Stimulated activated memory B cell treated with anti-CD40 and anti-IgM and Interleukin-4, amounts not matched to agents 10 μg/mL and 1 μg/mL and 100 μg/mL, for 72 hours (primary cell): Measurements from ENCODE around the gene CEP192.
A peak's percentile ranks its signal among the peaks of the same experiment; 100 is the strongest.

ENCODE experiments used
- ATAC-seq: fragments of 150-1000 bp; cut with Tn5 transposase; 2 replicates; pipeline ENCODE4 v1.10.0; 2021
- H3K27ac Mint-ChIP-seq: one replicate; pipeline ENCODE4 v1.8.0; 2022; ENCODE audit warnings: mild to moderate bottlenecking, mixed read lengths
- H3K27me3 Mint-ChIP-seq: one replicate; pipeline ENCODE4 v1.8.0; 2022; ENCODE audit warnings: mixed read lengths
- H3K36me3 Mint-ChIP-seq: one replicate; pipeline ENCODE4 v1.8.0; 2022; ENCODE audit warnings: mixed read lengths
- H3K4me1 Mint-ChIP-seq: one replicate; pipeline ENCODE4 v1.8.0; 2022; ENCODE audit warnings: mixed read lengths
- H3K4me3 Mint-ChIP-seq: one replicate; pipeline ENCODE4 v1.8.0; 2022; ENCODE audit warnings: mild to moderate bottlenecking, moderate library complexity, mixed read lengths
- H3K9me3 Mint-ChIP-seq: one replicate; pipeline ENCODE4 v1.8.0; 2022; ENCODE audit warnings: mixed read lengths

CEP192 gene

GRCh38 chr18:13131283-13131682 lies 140.1 kb downstream of the CEP192 start:
- Mint-ChIP-seq H3K4me3 (no peak overlapping the region), H3K9me3 (no peaks in the 10 kb centered on the region), H3K27me3 (no peaks in the 10 kb centered on the region), H3K4me1 (peaks cover 11% of the 10 kb centered on the region), H3K36me3 (peaks cover 9% of the 10 kb centered on the region), H3K27ac (no peak overlapping the region)
- ATAC-seq = no peak

GRCh38 chr18:13134551-13135401 lies 143.6 kb downstream of the CEP192 start:
- no peak overlapping the region for H3K27ac Mint-ChIP-seq
- no peaks in the 10 kb centered on the region for H3K36me3 Mint-ChIP-seq
- ATAC-seq = no peak
- H3K4me1 Mint-ChIP-seq = peaks cover 29% of the 10 kb centered on the region
- H3K9me3 Mint-ChIP-seq = no peaks in the 10 kb centered on the region
- H3K27me3 Mint-ChIP-seq = no peaks in the 10 kb centered on the region
- H3K4me3 Mint-ChIP-seq = no peak overlapping the region

DNA sequence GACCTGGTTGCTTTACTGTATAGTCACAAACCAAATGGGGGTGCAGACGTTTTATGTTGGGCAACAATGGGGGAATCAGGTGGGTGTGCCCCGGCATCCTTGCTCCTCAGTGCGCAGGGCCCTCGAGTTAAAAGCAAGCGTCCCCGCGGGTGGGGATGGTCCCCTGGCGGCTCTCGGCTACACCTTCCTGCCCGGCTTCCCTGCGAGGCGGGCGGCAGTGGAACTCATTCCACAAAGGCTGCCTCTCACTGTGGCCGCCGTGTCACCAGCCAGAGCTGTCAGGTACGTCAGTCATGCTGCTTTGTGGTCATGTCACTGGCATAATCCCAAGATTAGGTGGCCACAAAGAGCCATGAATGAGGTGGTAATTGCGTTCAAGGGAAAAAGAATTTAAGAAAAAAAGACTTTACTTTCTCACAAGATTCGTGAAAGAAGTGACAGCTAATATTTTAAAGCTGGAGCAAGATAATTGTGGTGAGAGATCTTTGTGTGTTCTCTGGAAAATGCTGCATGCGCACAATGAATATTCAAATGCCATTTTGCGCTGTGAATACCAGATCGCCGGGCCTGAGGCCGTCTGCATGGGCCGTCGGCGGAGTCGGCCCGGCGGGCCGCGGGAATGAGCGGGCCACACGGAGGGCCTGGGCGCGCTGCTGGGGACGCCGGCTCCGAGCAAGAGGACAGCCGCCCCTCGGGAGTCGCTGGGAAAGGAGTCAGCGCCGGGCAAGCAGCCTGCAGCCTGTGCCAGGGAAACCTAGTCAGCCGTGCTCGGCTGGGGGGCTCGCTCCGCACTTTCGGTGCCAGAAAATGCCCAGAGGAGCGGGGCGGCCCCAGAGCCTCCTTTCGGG lies 145.1 kb downstream of the CEP192 start:
- Mint-ChIP-seq H3K27ac (peak overlapping the region; percentile 96), H3K9me3 (no peaks in the 10 kb centered on the region), H3K36me3 (no peaks in the 10 kb centered on the region), H3K27me3 (no peaks in the 10 kb centered on the region), H3K4me1 (peaks cover 29% of the 10 kb centered on the region), H3K4me3 (peak overlapping the region; percentile 95)
- no peak for ATAC-seq

GRCh38 chr18:13136904-13137669 lies 145.9 kb downstream of the CEP192 start:
- H3K36me3 Mint-ChIP-seq = no peaks in the 10 kb centered on the region
- H3K4me3 Mint-ChIP-seq = peak overlapping the region; percentile 95
- ATAC-seq = peak; percentile 67
- no peaks in the 10 kb centered on the region for H3K27me3 Mint-ChIP-seq
- peaks cover 29% of the 10 kb centered on the region for H3K4me1 Mint-ChIP-seq
- peak overlapping the region; percentile 96 for H3K27ac Mint-ChIP-seq
- no peaks in the 10 kb centered on the region for H3K9me3 Mint-ChIP-seq

- no peaks in the 10 kb centered on the region for H3K27me3 Mint-ChIP-seq
- H3K4me3 Mint-ChIP-seq = peak overlapping the region; percentile 95
- ATAC-seq = peak; percentile 94
- H3K9me3 Mint-ChIP-seq = no peaks in the 10 kb centered on the region
- peak overlapping the region; percentile 96 for H3K27ac Mint-ChIP-seq
- H3K36me3 Mint-ChIP-seq = no peaks in the 10 kb centered on the region
- H3K4me1 Mint-ChIP-seq = peaks cover 29% of the 10 kb centered on the region
Measured at GRCh38 chr18:13137670-13138419, 146.7 kb downstream of the CEP192 start.

DNA sequence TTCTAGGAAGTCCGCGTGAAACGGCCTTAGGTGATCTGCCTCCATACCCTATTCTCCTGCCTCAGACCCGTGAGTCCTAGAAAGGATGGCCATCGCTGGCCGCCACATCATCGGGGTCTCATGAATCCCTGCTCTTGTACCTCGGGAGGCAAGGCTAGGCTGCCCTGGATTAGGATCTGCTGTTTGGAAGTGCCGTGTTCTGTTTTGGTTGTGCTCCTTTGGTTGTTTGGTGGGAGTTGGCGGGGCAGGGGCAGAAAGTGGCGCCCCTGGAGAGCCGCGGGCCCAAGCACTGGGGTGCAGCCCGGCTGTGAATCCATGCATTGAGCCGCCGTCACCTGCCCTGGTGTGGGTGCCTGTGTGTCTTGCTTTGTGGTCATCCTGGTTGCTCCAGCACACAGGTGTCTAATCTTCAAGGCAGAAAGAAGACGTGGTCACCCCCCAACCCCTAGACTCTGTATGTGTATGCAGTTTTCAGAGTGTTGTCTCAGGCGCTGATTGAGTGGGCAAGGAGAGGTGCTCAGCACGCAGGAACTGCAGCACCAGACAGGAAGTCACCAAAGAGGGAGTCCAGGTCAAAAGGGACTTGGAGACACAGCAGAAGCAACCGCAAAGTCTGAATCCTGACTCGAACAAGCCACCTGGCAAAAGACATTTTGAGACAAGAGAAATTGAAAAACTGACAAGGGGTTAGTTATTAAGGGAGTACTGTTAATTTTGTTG lies 147.4 kb downstream of the CEP192 start:
- Mint-ChIP-seq H3K4me1 (peaks cover 29% of the 10 kb centered on the region), H3K36me3 (no peaks in the 10 kb centered on the region), H3K9me3 (peaks cover 5% of the 10 kb centered on the region), H3K4me3 (peak overlapping the region; percentile 95), H3K27ac (peak overlapping the region; percentile 96), H3K27me3 (no peaks in the 10 kb centered on the region)
- ATAC-seq = no peak

GRCh38 chr18:13139885-13140450 lies 148.8 kb downstream of the CEP192 start:
- Mint-ChIP-seq H3K4me1 (peaks cover 29% of the 10 kb centered on the region), H3K27ac (no peak overlapping the region), H3K4me3 (no peak overlapping the region)

DNA sequence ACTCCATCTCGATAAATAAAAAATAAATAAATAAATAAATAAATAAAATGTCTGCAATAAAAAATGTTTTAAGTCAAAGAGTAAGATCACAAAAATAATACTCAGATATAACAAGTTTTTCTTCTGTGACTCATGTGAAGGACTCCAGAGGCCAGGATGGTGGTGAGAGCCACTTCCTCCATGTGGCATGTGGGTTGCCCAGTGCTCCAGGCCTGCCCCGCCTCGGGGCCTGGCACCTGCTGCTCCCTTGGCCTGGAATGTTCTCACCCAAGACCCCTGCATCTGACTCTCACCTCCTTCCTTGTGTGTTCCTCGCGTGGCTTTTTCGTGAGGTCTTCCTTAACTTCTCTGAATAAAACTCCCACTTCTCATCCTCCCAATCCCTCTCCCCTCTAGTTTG lies 150.0 kb downstream of the CEP192 start:
- no peak for ATAC-seq
- no peaks in the 10 kb centered on the region for H3K27me3 Mint-ChIP-seq
- peaks cover 6% of the 10 kb centered on the region for H3K9me3 Mint-ChIP-seq
- H3K36me3 Mint-ChIP-seq = no peaks in the 10 kb centered on the region
- peaks cover 19% of the 10 kb centered on the region for H3K4me1 Mint-ChIP-seq
- H3K4me3 Mint-ChIP-seq = no peak overlapping the region
- H3K27ac Mint-ChIP-seq = no peak overlapping the region

More at GRCh38 chr18:13139885-13140450, 148.8 kb downstream of the CEP192 start:
- ATAC-seq = no peak
- H3K9me3 Mint-ChIP-seq = peaks cover 6% of the 10 kb centered on the region
- H3K27me3 Mint-ChIP-seq = no peaks in the 10 kb centered on the region
- no peaks in the 10 kb centered on the region for H3K36me3 Mint-ChIP-seq

DNA sequence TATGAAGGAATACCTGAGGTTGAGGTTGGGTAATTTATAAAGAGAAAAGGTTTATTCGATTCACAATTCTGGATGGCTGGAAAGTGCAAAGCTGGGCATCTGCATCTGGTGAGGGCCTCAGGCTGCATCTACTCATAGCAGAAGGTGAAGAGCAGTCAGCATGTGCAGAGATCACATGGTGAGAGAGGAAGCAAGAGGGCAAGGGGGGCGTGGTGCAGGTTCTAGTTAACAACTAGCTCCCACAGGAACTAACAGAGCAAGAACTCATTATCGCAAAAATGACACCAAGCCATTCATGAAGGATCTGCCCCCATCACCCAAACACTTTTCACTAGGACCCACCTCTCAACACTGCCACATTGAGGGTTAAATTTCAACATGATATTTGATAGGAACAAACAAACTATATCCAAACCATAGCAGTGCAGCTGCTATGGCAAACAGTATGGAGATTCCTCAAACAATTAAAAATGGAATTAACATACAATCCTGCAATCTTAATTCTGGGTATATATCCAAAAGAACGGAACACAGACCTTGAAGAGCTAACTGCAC lies 154.6 kb downstream of the CEP192 start:
- Mint-ChIP-seq H3K4me1 (peaks cover 7% of the 10 kb centered on the region), H3K27me3 (no peaks in the 10 kb centered on the region), H3K27ac (no peak overlapping the region), H3K9me3 (peaks cover 6% of the 10 kb centered on the region), H3K36me3 (no peaks in the 10 kb centered on the region), H3K4me3 (no peak overlapping the region)
- no peak for ATAC-seq

GRCh38 chr18:13147130-13147529 lies 156.0 kb downstream of the CEP192 start:
- Mint-ChIP-seq H3K4me3 (no peak overlapping the region), H3K27ac (no peak overlapping the region), H3K9me3 (peaks cover 6% of the 10 kb centered on the region), H3K4me1 (peaks cover 7% of the 10 kb centered on the region), H3K27me3 (no peaks in the 10 kb centered on the region), H3K36me3 (no peaks in the 10 kb centered on the region)
- ATAC-seq = no peak

DNA sequence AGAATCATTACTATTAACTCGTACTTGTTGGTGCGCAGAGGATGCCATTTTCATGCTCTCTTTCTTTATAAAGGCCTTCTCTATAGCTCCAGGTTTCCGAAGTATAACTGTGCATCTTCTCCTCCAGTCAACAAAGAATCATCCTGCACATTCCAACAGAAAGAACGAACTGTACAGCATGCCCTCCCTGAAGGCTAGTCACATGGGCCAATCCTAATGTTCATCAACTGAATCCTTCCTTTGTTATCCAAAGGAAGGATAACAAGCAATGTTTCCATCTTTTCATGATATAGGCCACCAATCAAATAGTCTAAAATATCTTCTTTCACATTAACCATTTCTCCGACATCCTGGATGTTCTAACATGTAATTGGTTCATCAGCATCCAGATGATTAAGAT lies 160.5 kb downstream of the CEP192 start:
- ATAC-seq = no peak
- Mint-ChIP-seq H3K27ac (no peak overlapping the region), H3K27me3 (peaks cover 9% of the 10 kb centered on the region), H3K4me3 (no peak overlapping the region), H3K4me1 (peaks cover 7% of the 10 kb centered on the region), H3K36me3 (peaks cover 19% of the 10 kb centered on the region), H3K9me3 (peaks cover 16% of the 10 kb centered on the region)

DNA sequence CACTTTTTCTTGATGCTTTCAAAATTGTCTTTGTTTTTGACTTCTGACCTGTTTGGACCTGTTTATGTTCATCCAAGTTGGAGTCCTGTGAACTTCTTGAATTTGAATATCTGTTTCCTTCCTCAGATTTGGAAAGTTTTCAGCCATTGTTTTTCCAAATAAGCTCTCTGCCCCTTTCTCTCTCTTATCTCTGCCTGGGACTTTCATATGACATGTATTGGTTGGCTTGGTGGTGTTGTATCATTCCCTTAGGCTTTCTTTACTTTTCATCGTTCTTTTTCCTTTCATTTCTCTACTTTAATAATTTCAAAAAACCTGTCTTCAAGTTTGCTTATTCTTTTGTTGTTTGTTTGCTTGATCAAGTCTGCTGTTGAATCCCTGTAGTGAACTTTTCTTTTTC lies 167.3 kb downstream of the CEP192 start:
- Mint-ChIP-seq H3K36me3 (peaks cover 29% of the 10 kb centered on the region), H3K4me1 (no peaks in the 10 kb centered on the region), H3K27me3 (peaks cover 37% of the 10 kb centered on the region), H3K27ac (no peak overlapping the region), H3K4me3 (no peak overlapping the region), H3K9me3 (peaks cover 26% of the 10 kb centered on the region)
- no peak for ATAC-seq

DNA sequence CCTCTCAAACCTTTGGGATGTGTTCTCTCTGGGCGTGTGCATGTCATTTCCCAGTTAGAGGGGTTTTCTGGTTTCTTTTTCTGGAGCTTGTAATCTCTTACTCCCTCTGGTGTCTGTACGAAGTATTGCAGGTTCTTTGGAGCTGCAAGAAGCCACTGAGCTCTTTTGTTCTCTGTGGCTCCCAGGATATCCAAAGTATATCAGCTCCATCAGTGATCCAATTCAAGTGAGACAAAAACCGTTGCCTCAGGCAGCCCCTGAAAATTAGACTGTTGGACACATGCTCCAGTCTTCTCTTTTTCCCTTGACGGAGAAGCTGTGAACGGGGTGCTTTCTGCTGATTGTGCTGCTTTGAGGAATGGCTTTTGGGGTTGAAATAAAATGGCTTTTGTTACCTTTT lies 168.4 kb downstream of the CEP192 start:
- Mint-ChIP-seq H3K27me3 (peaks cover 41% of the 10 kb centered on the region), H3K9me3 (peaks cover 24% of the 10 kb centered on the region)
- ATAC-seq = no peak

More for the DNA sequence above, 168.4 kb downstream of the CEP192 start:
- Mint-ChIP-seq H3K27ac (no peak overlapping the region), H3K36me3 (peaks cover 26% of the 10 kb centered on the region), H3K4me1 (no peaks in the 10 kb centered on the region), H3K4me3 (no peak overlapping the region)
